Gastrocnemius medialis (tissue), 4 donors: Measurements from ENCODE around the gene CXCL1. TPM values are rescaled to one million over a fixed set of nuclear protein-coding genes. Genes with fewer than 3 reads are reported as not detected.

Experiments
- ATAC-seq, 2 donors: fragments of 150-250 bp; one replicate each; pipeline ENCODE4 v1.9.1; 2016
- DNase-seq, 2 donors: peaks; one replicate each; pipeline ENCODE4 v3.0.0-alpha.2; 2019
- H3K27ac ChIP-seq, 4 donors: fragments of 200-600 bp; sonication (generic); 1 replicate in 1 of 4; 2 replicates in 3 of 4; pipeline ENCODE4 v1.5.1; 2016 to 2018; ENCODE audit warnings: mild to moderate bottlenecking in 2 of 4, moderate library complexity in 1 of 4
- H3K27me3 ChIP-seq, 3 donors: fragments of 200-600 bp; sonication (generic) in 2 of 3; 1 replicate in 1 of 3; 2 replicates in 2 of 3; pipeline versions ENCODE4 v1.5.1 to v1.6.0; 2016 to 2019; ENCODE audit warnings: mild to moderate bottlenecking in 1 of 3, moderate library complexity in 1 of 3
- H3K36me3 ChIP-seq, 2 donors: fragments of 200-600 bp; sonication (generic) in 1 of 2; one replicate each; pipeline ENCODE4 v1.5.1; 2017 to 2018
- H3K4me1 ChIP-seq, 2 donors: fragments of 200-600 bp; sonication (generic) in 1 of 2; one replicate each; pipeline ENCODE4 v1.5.1; 2016 to 2017; ENCODE audit warnings: mild to moderate bottlenecking in 2 of 2
- H3K4me3 ChIP-seq, 4 donors: fragments of 200-600 bp; sonication (generic) in 3 of 4; 1 replicate in 1 of 4; 2 replicates in 3 of 4; pipeline ENCODE4 v1.5.1; 2016 to 2019; ENCODE audit warnings: mild to moderate bottlenecking in 2 of 4
- H3K9me3 ChIP-seq, 3 donors: fragments of 200-600 bp; sonication (generic) in 2 of 3; 1 replicate in 1 of 3; 2 replicates in 2 of 3; pipeline ENCODE4 v1.5.1; 2016 to 2019
- CTCF ChIP-seq, 5 experiments: fragments of 450-650 bp in 3 of 5; fragments of 200-600 bp in 2 of 5; sonication (generic) in 2 of 5; IDR thresholded peaks in 4 of 5; conservative IDR thresholded peaks in 1 of 5; 1 replicate in 4 of 5; 2 replicates in 1 of 5; pipeline ENCODE4 v1.5.1; 2016 to 2019; ENCODE audit warnings: antibody characterized with exemption in 5 of 5, mild to moderate bottlenecking in 3 of 5, moderate library complexity in 3 of 5
- POLR2A ChIP-seq, 2 donors: fragments of 450-650 bp; IDR thresholded peaks; one replicate each; pipeline ENCODE4 v1.6.1; 2017; ENCODE audit warnings: antibody characterized with exemption in 2 of 2, mild to moderate bottlenecking in 2 of 2, moderate library complexity in 2 of 2
- in situ Hi-C, 4 donors: fragments of 200-750 bp; cut with MboI; loops; one replicate each; pipeline versions ENCODE4 v1.15.0 to v1.8.0; 2017; ENCODE audit warnings: low sequenced_read_pairs in 4 of 4
- intact Hi-C: fragments of 100-400 bp; cut with DNase I; formaldehyde crosslinking; loops from one replicate; pipeline ENCODE4 v1.15.1; 2023; ENCODE audit warnings: low total_unique reads
- total RNA-seq, 4 donors: library from RNA; depleted of rRNA; stranded (reverse); fragments of >200 nt; gene quantifications; one replicate each; pipeline versions ENCODE4 v1.1.0 to v1.2.3, GENCODE V29; 2016

The CXCL1 gene
- total RNA-seq, 4 donors from 2014 or later, result 2.7 to 3.2 TPM; not detected in 2

DNA sequence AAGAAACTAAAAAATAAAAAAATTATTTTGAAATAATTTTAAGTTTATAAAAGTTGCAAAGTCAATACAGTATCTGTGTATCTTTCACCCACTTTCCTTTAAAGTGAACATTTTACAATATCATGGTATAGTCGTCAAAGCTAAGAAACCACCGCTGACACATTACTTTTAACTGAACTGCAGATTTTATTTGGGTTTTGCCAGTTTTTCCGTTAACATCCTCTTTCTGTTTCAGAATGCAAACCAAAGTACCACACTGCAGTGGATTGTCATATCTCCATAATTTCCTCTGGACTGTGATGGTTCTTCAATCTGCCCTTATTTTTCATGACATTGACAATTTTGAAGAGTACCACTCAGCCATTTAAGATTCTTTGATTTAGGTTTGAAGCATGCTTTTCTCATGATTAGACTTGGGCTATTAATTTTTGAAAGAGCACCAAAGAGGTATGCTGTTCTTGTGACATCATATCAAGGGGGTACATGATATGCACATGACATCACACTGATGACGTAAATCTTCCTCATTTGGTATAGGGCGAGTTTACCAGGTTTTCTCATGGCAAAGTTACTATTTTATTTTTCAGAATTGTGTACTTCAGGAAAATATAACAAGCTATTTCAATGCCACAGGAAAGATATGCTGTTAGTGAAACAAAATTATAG lies 3.6 kb upstream of the CXCL1 start:
- no peaks in the 10 kb centered on the region for H3K36me3 ChIP-seq
- no peaks in the 10 kb centered on the region for H3K9me3 ChIP-seq
- no peak for DNase-seq
- in situ Hi-C loops, result no loop called here
- no peak overlapping the region for H3K27ac ChIP-seq
- TF ChIP-seq POLR2A (IDR thresholded peaks at IDR 0.05), result no peak
- no peak for ATAC-seq
- H3K27me3 ChIP-seq, result peaks cover 4 to 5% (median 4%) of the 10 kb centered on the region in 3 donors
- no peaks in the 10 kb centered on the region for H3K4me1 ChIP-seq
- intact Hi-C loops, result loop anchor here (10.0 kb wide), 1 partner anchor 201 kb away; no protein-coding TSS in a partner anchor
- H3K4me3 ChIP-seq, result no peak overlapping the region

- H3K27me3 ChIP-seq, result peaks cover 4 to 5% (median 4%) of the 10 kb centered on the region in 3 donors
- ATAC-seq (no peak), DNase-seq (no peak)
- no peak overlapping the region for H3K4me3 ChIP-seq
- in situ Hi-C loops, result no loop called here
- no peaks in the 10 kb centered on the region for H3K9me3 ChIP-seq
- H3K27ac ChIP-seq, result no peak overlapping the region
- no peaks in the 10 kb centered on the region for H3K4me1 ChIP-seq
- H3K36me3 ChIP-seq, result no peaks in the 10 kb centered on the region
- TF ChIP-seq POLR2A (IDR thresholded peaks at IDR 0.05) (no peak), CTCF (IDR thresholded peaks at IDR 0.05 in 4 of 5, conservative IDR thresholded peaks at IDR 0.05 in 1 of 5) (no peak)
- intact Hi-C loops, result loop anchor here (10.0 kb wide), 1 partner anchor 201 kb away; no protein-coding TSS in a partner anchor
Observed at GRCh38 chr4:73866246-73866645, 2.9 kb upstream of the CXCL1 start.

- no peak overlapping the region for H3K4me3 ChIP-seq
Observed at GRCh38 chr4:73867783-73868182, 1.4 kb upstream of the CXCL1 start.

GRCh38 chr4:73868206-73869129 lies 725 bp upstream of the CXCL1 start:
- peak overlapping the region in 2 of 4 donors; percentile 35 to 50 for H3K27ac ChIP-seq
- no peaks in the 10 kb centered on the region for H3K4me1 ChIP-seq
- intact Hi-C loops, result loop anchor here (10.0 kb wide), 1 partner anchor 204 kb away; no protein-coding TSS in a partner anchor
- DNase-seq (no peak), ATAC-seq (peak; percentile 34 to 41)
- H3K36me3 ChIP-seq, result no peaks in the 10 kb centered on the region
- TF ChIP-seq CTCF (IDR thresholded peaks at IDR 0.05 in 4 of 5, conservative IDR thresholded peaks at IDR 0.05 in 1 of 5) (no peak), POLR2A (IDR thresholded peaks at IDR 0.05) (no peak)
- in situ Hi-C loops, result no loop called here
- H3K9me3 ChIP-seq, result no peaks in the 10 kb centered on the region
- H3K4me3 ChIP-seq, result peak overlapping the region; percentile 44 to 59 (median 56)
- H3K27me3 ChIP-seq, result peaks cover 4 to 5% (median 4%) of the 10 kb centered on the region in 3 donors

More at GRCh38 chr4:73867783-73868182, 1.4 kb upstream of the CXCL1 start:
- no peak for DNase-seq
- intact Hi-C loops (loop anchor here (10.0 kb wide), 1 partner anchor 203 kb away; no protein-coding TSS in a partner anchor), in situ Hi-C loops (no loop called here)
- Histone ChIP-seq H3K4me1 (no peaks in the 10 kb centered on the region), H3K27me3 (peaks cover 4 to 5% (median 4%) of the 10 kb centered on the region in 3 donors), H3K36me3 (no peaks in the 10 kb centered on the region), H3K27ac (no peak overlapping the region), H3K9me3 (no peaks in the 10 kb centered on the region)
- TF ChIP-seq CTCF (IDR thresholded peaks at IDR 0.05 in 4 of 5, conservative IDR thresholded peaks at IDR 0.05 in 1 of 5), result no peak
- no peak for TF ChIP-seq POLR2A (IDR thresholded peaks at IDR 0.05)
- no peak for ATAC-seq

- intact Hi-C loops, result no loop called here
Observed at GRCh38 chr4:73870260-73870659, 1.1 kb downstream of the CXCL1 start.

More at GRCh38 chr4:73870260-73870659, 1.1 kb downstream of the CXCL1 start:
- H3K27ac ChIP-seq, result no peak overlapping the region
- H3K27me3 ChIP-seq, result peaks cover 0 to 5% (median 4%) of the 10 kb centered on the region in 3 donors
- no peaks in the 10 kb centered on the region for H3K4me1 ChIP-seq
- TF ChIP-seq POLR2A (IDR thresholded peaks at IDR 0.05) (no peak), CTCF (IDR thresholded peaks at IDR 0.05 in 4 of 5, conservative IDR thresholded peaks at IDR 0.05 in 1 of 5) (no peak)
- no peaks in the 10 kb centered on the region for H3K9me3 ChIP-seq
- peak in 1 of 2 donors; percentile 12 for DNase-seq
- in situ Hi-C loops, result no loop called here
- no peaks in the 10 kb centered on the region for H3K36me3 ChIP-seq
- peak overlapping the region in 1 of 4 donors; percentile 59 for H3K4me3 ChIP-seq
- ATAC-seq, result no peak
